HTERT RPE-1 (cell line): ENCODE results near the gene ZNF578.
"Not testable (repeated sequence)": the region's sequence is repeated elsewhere in the genome, so short reads cannot be mapped to it uniquely, and the experiment has no call there.

ENCODE experiments used
- in situ Hi-C: fragments of 300-500 bp; cut with MboI; formaldehyde crosslinking; loops from 4 replicates; pipeline ENCODE4 v1.14.3; 2020; ENCODE audit warnings: low sequenced_read_pairs

The ZNF578 gene

DNA sequence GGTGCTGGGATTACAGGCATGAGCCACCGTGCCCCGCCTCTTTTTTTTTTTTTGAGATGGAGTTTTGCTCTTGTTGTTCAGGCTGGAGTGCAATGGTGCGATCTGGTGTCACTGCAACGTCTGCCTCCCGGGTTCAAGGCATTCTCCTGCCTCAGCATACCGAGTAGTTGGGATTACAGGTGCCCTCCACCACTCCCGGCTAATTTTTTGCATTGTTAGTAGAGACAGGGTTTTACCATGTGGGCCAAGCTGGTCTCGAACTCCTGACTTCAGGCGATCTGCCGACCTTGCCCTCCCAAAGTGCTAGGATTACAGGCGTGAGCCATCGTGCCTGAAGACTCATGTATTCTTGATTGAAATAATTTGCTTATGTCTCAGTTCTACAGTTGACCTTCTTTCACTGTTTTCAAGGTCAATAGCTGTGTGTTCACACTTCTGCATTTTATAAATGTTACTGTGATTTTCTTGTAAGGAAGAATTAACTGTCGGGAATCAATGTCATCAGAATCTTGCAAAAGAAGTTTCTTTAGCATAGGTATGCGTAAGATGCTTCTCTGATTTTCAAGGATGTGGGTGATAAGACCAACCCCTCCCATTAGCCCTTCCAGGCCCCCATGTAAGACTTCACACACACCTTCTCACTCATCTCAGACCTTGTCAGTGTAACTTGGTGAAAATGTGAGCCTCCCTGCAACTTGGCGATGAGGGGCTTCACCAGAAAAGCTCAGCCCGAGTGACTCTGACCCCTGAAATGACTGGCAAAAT, 104.1 kb downstream of the ZNF578 start:
- in situ Hi-C loops = no loop called here

DNA sequence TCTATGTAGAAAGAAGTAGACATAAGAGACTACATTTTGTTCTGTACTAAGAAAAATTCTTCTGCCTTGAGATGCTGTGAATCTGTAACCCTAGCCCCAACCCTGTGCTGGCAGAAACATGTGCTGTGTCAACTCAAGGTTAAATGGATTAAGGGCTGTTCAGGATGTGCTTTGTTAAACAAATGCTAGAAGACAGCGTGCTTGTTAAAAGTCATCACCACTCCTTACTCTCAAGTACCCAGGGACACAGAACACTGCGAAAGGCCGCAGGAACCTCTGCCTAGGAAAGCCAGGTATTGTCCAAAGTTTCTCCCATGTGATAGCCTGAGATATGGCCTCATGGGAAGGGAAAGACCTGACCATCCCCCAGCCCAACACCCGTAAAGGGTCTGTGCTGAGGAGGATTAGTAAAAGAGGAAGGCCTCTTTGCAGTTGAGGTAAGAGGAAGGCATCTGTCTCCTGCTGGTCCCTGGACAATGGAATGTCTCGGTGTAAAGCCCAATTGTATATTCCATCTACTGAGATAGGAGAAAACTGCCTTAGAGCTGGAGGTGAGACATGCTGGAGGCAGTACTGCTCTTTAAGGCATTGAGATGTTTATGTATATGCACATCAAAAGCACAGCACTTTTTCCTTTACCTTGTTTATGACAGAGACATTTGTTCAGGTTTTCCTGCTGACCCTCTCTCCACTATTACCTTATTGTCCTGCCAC, 105.5 kb downstream of the ZNF578 start:
- in situ Hi-C loops = not testable (repeated sequence)

DNA sequence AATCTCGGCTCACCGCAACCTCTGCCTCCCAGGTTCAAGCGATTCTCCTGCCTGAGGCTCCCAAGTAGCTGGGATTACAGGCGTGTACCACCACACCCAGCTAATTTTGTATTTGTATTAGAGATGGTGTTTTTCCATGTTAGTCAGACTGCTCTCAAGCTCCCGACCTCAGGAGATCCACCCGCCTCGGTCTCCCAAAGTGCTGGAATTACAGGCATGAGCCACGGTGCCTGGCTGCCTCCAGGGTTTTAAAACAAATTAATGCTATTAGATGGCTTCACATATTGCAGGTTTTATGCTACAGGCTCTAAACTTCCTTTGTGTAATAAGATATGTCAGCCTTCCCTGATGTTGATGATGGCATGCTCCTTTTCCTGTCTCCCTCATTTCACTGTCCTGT, 108.3 kb downstream of the ZNF578 start:
- in situ Hi-C loops = not testable (repeated sequence)
